Sigmoid colon (tissue), 3 donors: Measurements from ENCODE around the gene CTDP1.

ENCODE experiments used
- POLR2A ChIP-seq, 2 donors: fragments of 450-650 bp; IDR thresholded peaks; one replicate each; pipeline ENCODE4 v1.6.1; 2016; ENCODE audit warnings: antibody characterized with exemption in 2 of 2, mild to moderate bottlenecking in 2 of 2, moderate library complexity in 2 of 2
- TF ChIP-seq, protein P1 (sequence below), 4 experiments: fragments of 450-650 bp in 3 of 4; fragments of 200-600 bp in 1 of 4; IDR thresholded peaks; one replicate each; pipeline ENCODE4 v1.5.1; 2016 to 2019; ENCODE audit warnings: antibody characterized with exemption in 4 of 4, mild to moderate bottlenecking in 3 of 4, moderate library complexity in 2 of 4

GRCh38 chr18:79739440-79739778 is 59.8 kb downstream of the CTDP1 start:
- TF ChIP-seq, protein P1, sequence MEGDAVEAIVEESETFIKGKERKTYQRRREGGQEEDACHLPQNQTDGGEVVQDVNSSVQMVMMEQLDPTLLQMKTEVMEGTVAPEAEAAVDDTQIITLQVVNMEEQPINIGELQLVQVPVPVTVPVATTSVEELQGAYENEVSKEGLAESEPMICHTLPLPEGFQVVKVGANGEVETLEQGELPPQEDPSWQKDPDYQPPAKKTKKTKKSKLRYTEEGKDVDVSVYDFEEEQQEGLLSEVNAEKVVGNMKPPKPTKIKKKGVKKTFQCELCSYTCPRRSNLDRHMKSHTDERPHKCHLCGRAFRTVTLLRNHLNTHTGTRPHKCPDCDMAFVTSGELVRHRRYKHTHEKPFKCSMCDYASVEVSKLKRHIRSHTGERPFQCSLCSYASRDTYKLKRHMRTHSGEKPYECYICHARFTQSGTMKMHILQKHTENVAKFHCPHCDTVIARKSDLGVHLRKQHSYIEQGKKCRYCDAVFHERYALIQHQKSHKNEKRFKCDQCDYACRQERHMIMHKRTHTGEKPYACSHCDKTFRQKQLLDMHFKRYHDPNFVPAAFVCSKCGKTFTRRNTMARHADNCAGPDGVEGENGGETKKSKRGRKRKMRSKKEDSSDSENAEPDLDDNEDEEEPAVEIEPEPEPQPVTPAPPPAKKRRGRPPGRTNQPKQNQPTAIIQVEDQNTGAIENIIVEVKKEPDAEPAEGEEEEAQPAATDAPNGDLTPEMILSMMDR (IDR thresholded peaks at IDR 0.05): no peak
- TF ChIP-seq POLR2A (IDR thresholded peaks at IDR 0.05): no peak
